Fibroblast of skin of abdomen (primary cell): Measurements from ENCODE around the gene RABAC1.
"Not testable (repeated sequence)": the region's sequence is repeated elsewhere in the genome, so short reads cannot be mapped to it uniquely, and the experiment has no call there.

Experiments used
- DNase-seq: peaks from one replicate; pipeline ENCODE4 v3.0.0-alpha.2; 2013

The RABAC1 gene

GRCh38 chr19:41945135-41945766 is 13.9 kb downstream of the RABAC1 start:
- DNase-seq = no peak

GRCh38 chr19:41944336-41944735 is 14.8 kb downstream of the RABAC1 start:
- DNase-seq = no peak

- DNase-seq = no peak
Observed at GRCh38 chr19:41941410-41942202, 17.5 kb downstream of the RABAC1 start.

GRCh38 chr19:41940731-41941409 is 18.3 kb downstream of the RABAC1 start:
- DNase-seq = no peak

GRCh38 chr19:41939861-41940730 is 19.0 kb downstream of the RABAC1 start:
- peak; percentile 35 for DNase-seq

- DNase-seq = not testable (repeated sequence)
Observed at GRCh38 chr19:41939209-41939608, 19.9 kb downstream of the RABAC1 start.

- no peak for DNase-seq
Observed at GRCh38 chr19:41937525-41938468, 21.3 kb downstream of the RABAC1 start.

GRCh38 chr19:41936961-41937360 is 22.2 kb downstream of the RABAC1 start:
- no peak for DNase-seq

- DNase-seq = no peak
Observed at GRCh38 chr19:41936416-41936850, 22.7 kb downstream of the RABAC1 start.

- DNase-seq = no peak
Observed at GRCh38 chr19:41935760-41936415, 23.2 kb downstream of the RABAC1 start.

GRCh38 chr19:41934849-41935374 is 24.2 kb downstream of the RABAC1 start:
- peak; percentile 50 for DNase-seq

GRCh38 chr19:41933693-41934426 is 25.3 kb downstream of the RABAC1 start:
- DNase-seq = no peak

- DNase-seq = no peak
Observed at GRCh38 chr19:41932720-41933332, 26.3 kb downstream of the RABAC1 start.

- no peak for DNase-seq
Observed at GRCh38 chr19:41932259-41932719, 26.8 kb downstream of the RABAC1 start.

GRCh38 chr19:41930926-41931592 is 28.1 kb downstream of the RABAC1 start:
- no peak for DNase-seq

- no peak for DNase-seq
Observed at GRCh38 chr19:41930322-41930722, 28.8 kb downstream of the RABAC1 start.

- DNase-seq = no peak
Observed at GRCh38 chr19:41929536-41930071, 29.5 kb downstream of the RABAC1 start.
